Measurements from ENCODE around the gene OAT.

- no peak for TF ChIP-seq CTCF (conservative IDR thresholded peaks at IDR 0.05; ENCODE audit: low read length)
- TF ChIP-seq EZH2phosphoT487 (IDR thresholded peaks at IDR 0.05; ENCODE audit: borderline replicate concordance) = no peak
Measured at GRCh38 chr10:124367414-124367813, 51.3 kb downstream of the OAT start.

All from Loucy (cell line).